Measurements from ENCODE around the gene PLEKHF1. TPM values are rescaled to one million over a fixed set of nuclear protein-coding genes. Genes with fewer than 3 reads are reported as not detected.
"Not testable (repeated sequence)": the region's sequence is repeated elsewhere in the genome, so short reads cannot be mapped to it uniquely, and the experiment has no call there.

The PLEKHF1 gene
- total RNA-seq, 1 experiment from 2014 or later: 12.9 TPM

DNA sequence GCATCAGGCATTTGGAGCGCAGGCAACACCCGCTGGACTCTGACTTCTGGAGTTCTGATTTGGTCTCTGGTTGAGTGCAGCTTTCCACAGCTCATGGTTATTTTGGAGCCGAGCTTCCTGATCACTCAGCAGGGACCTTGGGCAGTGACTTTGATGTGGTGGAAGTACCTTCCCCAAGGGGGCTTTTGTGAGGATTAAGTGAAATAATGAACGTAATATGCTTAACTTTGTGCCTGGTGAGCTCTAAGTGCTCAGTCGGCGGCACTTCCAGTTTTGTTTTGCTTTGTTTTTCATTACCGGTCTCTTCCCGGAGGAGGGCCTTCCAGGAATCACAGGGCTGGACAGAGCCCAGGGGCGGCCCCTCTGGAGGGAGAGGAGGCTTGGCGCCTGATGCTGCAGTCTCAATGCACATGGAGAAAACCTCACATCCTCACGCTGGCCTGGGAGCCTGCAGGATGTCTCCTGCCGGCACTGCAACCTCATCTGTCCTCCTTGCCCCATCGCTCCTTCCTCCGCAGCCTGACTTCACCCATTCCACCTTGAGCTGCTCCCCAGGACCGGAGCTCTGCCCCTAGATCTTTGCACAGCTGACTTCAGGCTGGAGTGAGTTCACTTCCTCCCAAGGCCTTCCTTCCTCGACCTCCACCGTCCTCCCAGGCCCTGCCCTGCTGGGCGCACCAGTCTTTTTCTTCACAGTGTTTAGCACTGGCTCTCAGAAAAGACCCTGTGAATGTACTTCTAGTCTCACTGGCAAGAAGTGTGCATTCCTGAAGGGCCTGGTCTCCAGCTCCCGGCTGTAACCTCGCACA lies 1.5 kb downstream of the PLEKHF1 start:
- H3K36me3 ChIP-seq (replicated peaks; ENCODE audit: control insufficient read depth, insufficient read depth, low read length): no peaks in the 10 kb centered on the region
- peak overlapping the region; percentile 83 for H3K4me3 ChIP-seq (ENCODE audit: insufficient read depth, low read depth, low read length)
- DNase-seq: peak; percentile 84
- H3K27me3 ChIP-seq (ENCODE audit: control insufficient read depth, insufficient read depth, low read length): peaks cover 2% of the 10 kb centered on the region; the same call in 1 of the 2 replicates

DNA sequence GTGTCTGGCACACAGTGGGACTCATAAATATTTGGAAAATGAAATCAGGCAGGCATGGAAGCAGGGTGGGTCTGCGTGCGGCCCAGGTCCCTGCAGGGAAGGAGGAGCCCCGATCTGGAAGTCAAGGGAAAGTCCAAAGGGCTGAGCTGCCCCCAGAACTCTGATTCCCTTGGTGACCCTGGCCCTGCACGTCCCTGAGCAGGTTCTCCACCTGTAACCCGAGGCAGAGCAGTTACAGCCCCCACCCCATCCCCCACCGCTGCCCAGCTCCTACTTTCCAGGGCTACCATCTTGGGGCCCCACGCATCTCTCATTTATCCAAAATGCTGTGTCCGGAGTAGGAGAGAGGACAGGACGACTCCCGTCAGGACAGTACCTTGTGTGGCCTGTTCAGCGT lies 2.1 kb downstream of the PLEKHF1 start:
- Histone ChIP-seq H3K27me3 (ENCODE audit: control insufficient read depth, insufficient read depth, low read length) (peaks cover 2% of the 10 kb centered on the region; the same call in 1 of the 2 replicates), H3K36me3 (replicated peaks; ENCODE audit: control insufficient read depth, insufficient read depth, low read length) (no peaks in the 10 kb centered on the region), H3K4me3 (ENCODE audit: insufficient read depth, low read depth, low read length) (no peak overlapping the region)
- DNase-seq: peak; percentile 28

DNA sequence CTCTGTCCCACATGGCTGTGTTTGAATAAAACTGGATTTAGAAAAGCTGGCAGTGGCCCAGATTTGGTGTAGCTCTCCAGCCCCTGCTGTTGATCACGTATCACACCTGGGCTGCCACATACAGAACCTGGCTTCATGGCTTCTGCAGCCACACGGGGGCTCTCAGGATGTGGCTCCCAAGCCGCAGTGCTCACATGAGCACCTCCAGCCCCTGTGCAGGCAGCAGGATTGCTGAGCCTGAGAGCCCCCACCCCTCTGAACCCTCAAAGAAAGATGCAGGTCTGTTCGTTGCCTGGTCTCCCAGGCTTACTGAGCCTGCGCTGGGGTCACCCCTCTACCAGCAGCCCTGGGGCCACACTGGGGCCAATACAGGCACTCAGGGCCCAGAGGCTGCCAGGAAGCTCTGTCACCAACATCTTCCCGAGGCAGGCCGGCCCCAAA lies 2.7 kb downstream of the PLEKHF1 start:
- Histone ChIP-seq H3K27me3 (ENCODE audit: control insufficient read depth, insufficient read depth, low read length) (peaks cover 2% of the 10 kb centered on the region; the same call in 1 of the 2 replicates), H3K4me3 (ENCODE audit: insufficient read depth, low read depth, low read length) (no peak overlapping the region), H3K36me3 (replicated peaks; ENCODE audit: control insufficient read depth, insufficient read depth, low read length) (no peaks in the 10 kb centered on the region)
- DNase-seq: peak; percentile 33

DNA sequence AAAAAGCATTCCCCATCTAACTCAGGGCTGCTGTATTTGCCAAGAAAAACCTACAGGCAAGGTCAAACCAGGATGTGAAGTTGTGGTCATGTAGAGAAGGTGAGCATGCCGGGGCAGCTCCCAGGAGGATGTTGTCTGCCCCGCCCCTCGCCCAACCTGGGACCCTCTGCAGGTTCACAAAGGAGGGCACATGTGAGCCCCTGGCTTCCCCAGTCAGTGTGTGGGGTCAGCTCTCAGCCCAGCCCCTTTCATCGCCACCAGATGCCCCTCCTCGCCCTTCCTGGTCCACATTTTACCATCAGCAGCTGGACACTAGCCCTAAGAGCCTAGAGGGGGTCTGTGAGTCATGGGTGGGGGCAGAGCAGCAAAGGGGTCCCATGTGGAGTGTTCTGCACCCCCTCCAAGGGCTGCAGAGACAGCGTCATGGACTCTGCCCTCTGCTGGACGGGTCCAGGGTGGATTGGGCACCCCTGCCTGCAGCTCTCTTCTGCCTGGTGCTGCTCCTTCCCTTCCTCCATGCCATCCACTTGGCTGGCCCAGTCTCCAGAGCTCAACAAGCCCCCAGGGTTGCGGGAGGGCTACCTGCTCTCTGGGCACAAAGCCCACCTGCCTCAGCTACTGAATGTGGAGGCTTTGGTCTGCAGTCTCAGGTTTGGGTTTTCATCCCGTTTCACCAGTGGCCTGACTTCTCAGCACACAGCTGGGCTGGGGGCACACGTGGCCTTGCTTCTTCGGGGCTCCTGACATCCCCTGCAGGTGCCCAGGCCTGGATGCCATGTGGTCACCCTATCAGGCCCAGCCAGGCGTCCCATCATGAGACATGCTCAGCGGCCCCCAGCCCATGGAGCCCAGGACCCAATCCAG lies 3.7 kb downstream of the PLEKHF1 start:
- Histone ChIP-seq H3K36me3 (replicated peaks; ENCODE audit: control insufficient read depth, insufficient read depth, low read length) (no peaks in the 10 kb centered on the region; the same call in 1 of the 2 replicates), H3K4me3 (ENCODE audit: insufficient read depth, low read depth, low read length) (no peak overlapping the region), H3K27me3 (ENCODE audit: control insufficient read depth, insufficient read depth, low read length) (peaks cover 2% of the 10 kb centered on the region; the same call in 1 of the 2 replicates)
- DNase-seq: peak; percentile 77

DNA sequence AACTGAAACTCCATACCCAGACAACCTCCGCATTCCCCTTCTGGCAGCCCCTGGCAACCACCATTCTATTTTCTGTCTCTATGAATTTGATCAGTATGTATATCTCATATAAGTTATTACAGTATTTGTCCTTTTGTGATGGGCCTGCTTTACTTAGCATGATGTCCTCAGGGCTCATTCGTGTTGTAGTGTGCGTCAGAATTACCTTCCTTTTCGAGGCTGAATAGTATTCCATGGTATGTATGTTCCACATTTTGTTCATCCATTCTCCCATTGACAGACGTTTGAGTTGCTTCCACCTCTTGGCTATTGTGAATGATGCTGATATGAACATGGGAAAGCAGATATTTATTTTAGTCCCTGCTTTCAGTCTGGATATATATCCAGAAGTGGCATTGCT lies 5.0 kb downstream of the PLEKHF1 start:
- peaks cover 5% of the 10 kb centered on the region for H3K36me3 ChIP-seq (replicated peaks; ENCODE audit: control insufficient read depth, insufficient read depth, low read length)
- peaks cover 2% of the 10 kb centered on the region; the same call in 1 of the 2 replicates for H3K27me3 ChIP-seq (ENCODE audit: control insufficient read depth, insufficient read depth, low read length)
- H3K4me3 ChIP-seq (ENCODE audit: insufficient read depth, low read depth, low read length): no peak overlapping the region
- DNase-seq: no peak

DNA sequence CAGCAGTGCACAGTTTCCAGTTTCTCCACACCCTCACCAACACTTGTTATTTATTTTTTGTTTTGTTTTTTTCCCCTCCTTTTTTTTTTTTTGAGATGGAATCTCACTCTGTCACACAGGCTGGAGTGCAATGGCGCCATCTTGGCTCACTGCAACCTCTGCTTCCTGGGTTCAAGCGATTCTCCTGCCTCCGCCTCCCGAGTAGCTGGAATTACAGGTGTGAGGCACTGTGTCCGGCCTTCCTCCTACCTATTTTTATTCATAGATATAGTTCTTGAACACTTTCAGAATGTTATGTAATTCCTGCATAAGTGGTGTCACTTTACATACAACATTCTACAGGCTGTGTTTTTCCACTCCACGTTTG lies 5.7 kb downstream of the PLEKHF1 start:
- not testable (repeated sequence) for H3K36me3 ChIP-seq (replicated peaks; ENCODE audit: control insufficient read depth, insufficient read depth, low read length); DNase-seq; H3K4me3 ChIP-seq (ENCODE audit: insufficient read depth, low read depth, low read length); H3K27me3 ChIP-seq (ENCODE audit: control insufficient read depth, insufficient read depth, low read length)

DNA sequence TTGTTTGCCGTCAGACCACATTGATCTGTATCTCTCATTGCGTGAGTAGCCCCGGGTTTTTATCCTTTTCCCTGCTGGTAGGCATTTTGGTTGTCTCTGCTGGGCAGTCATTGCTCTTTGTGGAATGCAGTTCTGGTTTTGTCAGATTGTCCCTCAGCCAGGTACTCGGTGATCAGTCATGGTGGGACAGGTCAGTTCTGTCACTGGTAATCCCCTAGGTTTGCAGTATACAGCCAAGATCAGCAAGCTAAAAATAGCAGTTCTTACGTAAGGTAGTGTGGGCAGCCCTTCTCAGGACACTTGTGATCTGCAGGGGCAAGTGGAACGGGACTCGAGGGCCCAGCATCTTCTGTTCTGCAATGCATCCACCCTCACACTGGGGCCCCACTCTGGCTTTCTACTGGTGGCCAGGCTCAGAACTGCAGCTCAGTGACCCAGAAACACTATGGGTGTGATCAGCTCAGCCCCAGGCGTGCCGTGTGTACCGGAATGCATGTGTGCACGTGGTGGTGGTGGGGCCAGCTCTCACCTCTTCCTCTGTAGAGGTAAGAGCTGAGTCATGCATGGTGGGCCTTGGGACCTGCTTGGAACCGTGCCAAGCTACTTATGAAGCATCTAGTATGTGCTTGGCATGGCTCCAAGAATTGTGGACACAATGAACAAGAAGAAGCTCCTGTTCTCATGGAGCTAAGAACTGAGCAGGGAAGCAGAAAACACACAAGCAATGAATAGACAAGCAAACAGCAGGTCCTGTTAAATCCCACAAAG lies 6.3 kb downstream of the PLEKHF1 start:
- H3K4me3 ChIP-seq (ENCODE audit: insufficient read depth, low read depth, low read length): no peak overlapping the region
- DNase-seq: peak; percentile 62

DNA sequence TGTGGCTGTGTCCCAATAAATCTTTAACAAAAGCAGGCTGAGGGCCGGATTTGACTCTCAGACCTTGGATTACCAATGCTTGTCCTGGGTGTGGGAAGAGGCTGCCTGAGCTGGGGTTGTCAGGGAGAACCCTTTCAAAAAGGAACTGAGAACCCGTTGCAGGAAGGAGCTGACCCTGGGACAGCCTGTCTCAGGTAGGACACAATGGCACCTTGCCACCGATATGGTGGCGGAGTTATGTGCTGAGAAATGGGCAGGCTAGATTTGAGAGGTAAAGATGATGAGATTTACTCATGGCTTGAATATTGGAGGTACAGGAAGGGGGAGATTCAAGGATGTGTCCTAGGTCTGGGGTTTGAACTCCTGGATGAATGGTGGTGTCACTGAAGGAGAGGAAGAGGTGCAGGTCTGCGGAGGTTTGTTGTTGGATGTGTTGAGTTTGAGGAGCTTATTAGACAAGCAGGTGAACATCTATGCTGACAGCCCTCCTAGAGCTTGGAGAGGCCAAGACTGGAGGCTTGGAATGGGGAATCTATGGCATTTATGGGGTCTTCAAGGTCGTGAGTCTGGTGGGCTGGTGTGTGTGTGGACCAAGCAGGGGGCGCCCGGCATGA lies 7.2 kb downstream of the PLEKHF1 start:
- Histone ChIP-seq H3K4me3 (ENCODE audit: insufficient read depth, low read depth, low read length) (no peak overlapping the region), H3K36me3 (replicated peaks; ENCODE audit: control insufficient read depth, insufficient read depth, low read length) (peaks cover 7% of the 10 kb centered on the region), H3K27me3 (ENCODE audit: control insufficient read depth, insufficient read depth, low read length) (no peaks in the 10 kb centered on the region)
- no peak for DNase-seq

More for the DNA sequence above, 6.3 kb downstream of the PLEKHF1 start:
- Histone ChIP-seq H3K27me3 (ENCODE audit: control insufficient read depth, insufficient read depth, low read length) (no peaks in the 10 kb centered on the region), H3K36me3 (replicated peaks; ENCODE audit: control insufficient read depth, insufficient read depth, low read length) (peaks cover 7% of the 10 kb centered on the region)

DNA sequence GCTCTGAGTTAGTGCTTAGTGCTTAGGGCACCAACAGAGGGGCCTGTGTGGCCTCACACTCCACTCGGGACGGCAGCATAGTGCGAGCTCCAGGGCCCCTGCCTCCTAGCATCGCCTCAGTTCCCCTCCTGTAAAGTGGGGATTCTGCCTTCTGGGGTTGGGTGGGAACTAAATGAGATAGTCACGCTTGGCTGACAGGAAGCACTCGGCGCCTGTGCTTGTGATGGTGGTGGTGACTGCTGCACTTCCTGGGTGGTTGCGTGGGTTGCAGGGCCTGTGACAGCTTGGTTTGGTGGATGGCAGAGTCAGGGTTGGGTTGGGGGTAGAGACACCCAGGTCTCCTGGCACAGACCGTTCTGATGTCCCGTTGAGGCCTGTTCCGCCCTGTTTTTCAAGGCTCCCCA lies 7.7 kb downstream of the PLEKHF1 start:
- DNase-seq: no peak
- H3K27me3 ChIP-seq (ENCODE audit: control insufficient read depth, insufficient read depth, low read length): no peaks in the 10 kb centered on the region

DNA sequence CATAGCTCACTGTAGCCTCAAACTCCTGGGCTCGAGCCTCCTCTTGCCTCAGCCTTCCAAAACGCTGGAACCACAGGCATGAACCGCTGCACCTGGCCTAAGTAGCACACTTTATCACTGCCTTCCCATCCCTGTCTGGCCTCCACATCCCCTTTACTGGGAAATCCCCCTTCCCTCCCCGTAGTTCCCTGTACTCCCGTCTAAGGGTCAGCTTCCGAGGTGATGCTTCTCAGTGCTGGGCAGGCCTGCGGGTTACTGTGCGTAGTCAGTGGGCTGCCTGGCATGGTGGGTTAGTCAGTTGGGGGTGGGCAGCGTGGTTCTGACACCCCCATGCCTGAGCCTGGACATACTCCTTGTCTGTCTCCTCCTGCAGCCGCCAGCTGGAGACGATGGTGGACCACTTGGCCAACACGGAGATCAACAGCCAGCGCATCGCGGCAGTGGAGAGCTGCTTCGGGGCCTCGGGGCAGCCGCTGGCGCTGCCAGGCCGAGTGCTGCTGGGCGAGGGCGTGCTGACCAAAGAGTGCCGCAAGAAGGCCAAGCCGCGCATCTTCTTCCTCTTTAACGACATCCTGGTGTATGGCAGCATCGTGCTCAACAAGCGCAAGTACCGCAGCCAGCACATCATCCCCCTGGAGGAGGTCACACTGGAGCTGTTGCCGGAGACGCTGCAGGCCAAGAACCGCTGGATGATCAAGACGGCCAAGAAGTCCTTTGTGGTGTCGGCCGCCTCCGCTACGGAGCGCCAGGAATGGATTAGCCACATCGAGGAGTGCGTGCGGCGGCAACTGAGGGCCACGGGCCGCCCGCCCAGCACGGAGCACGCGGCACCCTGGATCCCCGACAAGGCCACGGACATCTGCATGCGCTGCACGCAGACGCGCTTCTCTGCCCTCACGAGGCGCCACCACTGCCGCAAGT lies 8.4 kb downstream of the PLEKHF1 start:
- Histone ChIP-seq H3K36me3 (replicated peaks; ENCODE audit: control insufficient read depth, insufficient read depth, low read length) (peaks cover 7% of the 10 kb centered on the region), H3K4me3 (ENCODE audit: insufficient read depth, low read depth, low read length) (no peak overlapping the region), H3K27me3 (ENCODE audit: control insufficient read depth, insufficient read depth, low read length) (no peaks in the 10 kb centered on the region)
- DNase-seq: no peak

More for the DNA sequence above, 7.7 kb downstream of the PLEKHF1 start:
- H3K4me3 ChIP-seq (ENCODE audit: insufficient read depth, low read depth, low read length): no peak overlapping the region
- peaks cover 7% of the 10 kb centered on the region for H3K36me3 ChIP-seq (replicated peaks; ENCODE audit: control insufficient read depth, insufficient read depth, low read length)

DNA sequence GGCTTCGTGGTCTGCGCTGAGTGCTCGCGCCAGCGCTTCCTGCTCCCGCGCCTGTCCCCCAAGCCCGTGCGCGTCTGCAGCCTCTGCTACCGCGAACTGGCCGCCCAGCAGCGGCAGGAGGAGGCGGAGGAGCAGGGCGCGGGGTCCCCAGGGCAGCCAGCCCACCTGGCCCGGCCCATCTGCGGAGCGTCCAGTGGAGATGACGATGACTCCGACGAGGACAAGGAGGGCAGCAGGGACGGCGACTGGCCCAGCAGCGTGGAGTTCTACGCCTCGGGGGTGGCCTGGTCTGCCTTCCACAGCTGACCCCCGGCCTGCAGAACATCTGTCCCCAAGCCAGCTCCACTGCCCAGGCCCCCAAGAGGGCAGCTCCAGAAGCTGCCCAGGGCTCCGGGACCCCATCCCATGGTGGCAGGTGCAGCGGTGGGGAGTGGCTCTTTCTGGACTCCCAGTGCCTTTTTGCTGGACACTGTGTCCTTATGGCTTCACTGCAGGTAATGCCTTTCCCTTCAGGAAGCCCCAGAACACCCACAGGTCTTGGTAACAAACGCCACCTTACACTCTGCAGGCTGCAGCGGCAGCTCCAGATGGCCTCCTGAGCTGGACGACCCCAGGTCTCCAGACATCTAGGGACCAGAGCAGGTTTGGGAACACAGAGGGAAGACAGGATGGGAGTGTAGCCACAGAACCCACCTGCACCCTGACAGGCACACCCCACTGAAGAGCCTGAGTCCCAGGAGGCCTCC lies 9.3 kb downstream of the PLEKHF1 start:
- Histone ChIP-seq H3K36me3 (replicated peaks; ENCODE audit: control insufficient read depth, insufficient read depth, low read length) (peaks cover 7% of the 10 kb centered on the region), H3K4me3 (ENCODE audit: insufficient read depth, low read depth, low read length) (no peak overlapping the region), H3K27me3 (ENCODE audit: control insufficient read depth, insufficient read depth, low read length) (no peaks in the 10 kb centered on the region)
- DNase-seq: no peak

DNA sequence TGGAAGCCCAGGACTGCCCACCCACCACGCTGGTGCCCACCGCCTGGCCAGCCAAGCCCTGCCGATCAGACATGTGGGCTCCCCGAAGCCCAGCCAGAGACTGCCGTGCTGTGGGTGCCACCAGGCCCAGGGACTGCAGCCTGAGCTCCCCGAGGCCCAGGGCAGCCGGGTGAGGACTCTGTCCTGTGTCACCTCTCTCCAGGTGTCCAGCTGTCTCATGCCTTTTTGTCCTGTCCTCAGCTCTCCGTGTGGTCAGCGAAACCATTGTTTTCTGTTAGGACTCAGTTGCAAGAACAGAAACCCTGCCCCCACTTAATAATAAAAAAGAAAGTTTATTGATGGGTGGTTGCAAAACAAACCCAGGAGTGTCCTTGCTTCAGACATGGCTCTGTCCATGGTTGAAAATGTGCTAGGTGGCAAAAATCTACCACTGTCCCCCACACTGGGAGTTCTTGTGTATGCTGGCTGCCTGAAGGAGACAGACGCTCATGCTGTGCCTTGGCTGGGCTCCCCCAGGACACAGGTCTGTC lies 9.9 kb downstream of the PLEKHF1 start:
- no peak for DNase-seq
- no peaks in the 10 kb centered on the region for H3K27me3 ChIP-seq (ENCODE audit: control insufficient read depth, insufficient read depth, low read length)
- H3K4me3 ChIP-seq (ENCODE audit: insufficient read depth, low read depth, low read length): no peak overlapping the region

More for the DNA sequence above, 9.9 kb downstream of the PLEKHF1 start:
- H3K36me3 ChIP-seq (replicated peaks; ENCODE audit: control insufficient read depth, insufficient read depth, low read length): peaks cover 7% of the 10 kb centered on the region
